Measurements from ENCODE around the gene GALNTL6.

GALNTL6 gene

GRCh38 chr4:172648471-172648870 is 835.3 kb downstream of the GALNTL6 start:
- FAIRE-seq (no peak), DNase-seq (ENCODE audit: insufficient read length, low spot score) (no peak)

- DNase-seq (ENCODE audit: insufficient read length, low spot score): no peak
- no peak for FAIRE-seq
Measured at GRCh38 chr4:172649143-172649542, 835.9 kb downstream of the GALNTL6 start.

GRCh38 chr4:172650758-172651530 is 837.7 kb downstream of the GALNTL6 start:
- FAIRE-seq (no peak), DNase-seq (ENCODE audit: insufficient read length, low spot score) (no peak)

GRCh38 chr4:172651961-172652360 is 838.8 kb downstream of the GALNTL6 start:
- FAIRE-seq (no peak), DNase-seq (ENCODE audit: insufficient read length, low spot score) (no peak)

- FAIRE-seq (no peak), DNase-seq (ENCODE audit: insufficient read length, low spot score) (no peak)
Measured at GRCh38 chr4:172652369-172652768, 839.2 kb downstream of the GALNTL6 start.

GRCh38 chr4:172653676-172654075 is 840.5 kb downstream of the GALNTL6 start:
- FAIRE-seq (no peak), DNase-seq (ENCODE audit: insufficient read length, low spot score) (no peak)

- DNase-seq (ENCODE audit: insufficient read length, low spot score) (no peak), FAIRE-seq (no peak)
Measured at GRCh38 chr4:172654457-172654856, 841.3 kb downstream of the GALNTL6 start.

GRCh38 chr4:172656055-172656454 is 842.9 kb downstream of the GALNTL6 start:
- FAIRE-seq (no peak), DNase-seq (ENCODE audit: insufficient read length, low spot score) (no peak)

GRCh38 chr4:172657081-172657480 is 843.9 kb downstream of the GALNTL6 start:
- no peak for DNase-seq (ENCODE audit: insufficient read length, low spot score)
- FAIRE-seq: no peak

GRCh38 chr4:172660251-172660650 is 847.0 kb downstream of the GALNTL6 start:
- FAIRE-seq (no peak), DNase-seq (ENCODE audit: insufficient read length, low spot score) (no peak)

GRCh38 chr4:172662113-172662512 is 848.9 kb downstream of the GALNTL6 start:
- no peak for DNase-seq (ENCODE audit: insufficient read length, low spot score)
- no peak for FAIRE-seq

- DNase-seq (ENCODE audit: insufficient read length, low spot score) (no peak), FAIRE-seq (no peak)
Measured at GRCh38 chr4:172666711-172667368, 853.6 kb downstream of the GALNTL6 start.

GRCh38 chr4:172674811-172675210 is 861.6 kb downstream of the GALNTL6 start:
- no peak for DNase-seq (ENCODE audit: insufficient read length, low spot score)

GRCh38 chr4:172675232-172675631 is 862.0 kb downstream of the GALNTL6 start:
- no peak for DNase-seq (ENCODE audit: insufficient read length, low spot score)
- no peak for FAIRE-seq

More at GRCh38 chr4:172674811-172675210, 861.6 kb downstream of the GALNTL6 start:
- no peak for FAIRE-seq

- DNase-seq (ENCODE audit: insufficient read length, low spot score) (no peak), FAIRE-seq (no peak)
Measured at GRCh38 chr4:172680691-172681090, 867.5 kb downstream of the GALNTL6 start.

GRCh38 chr4:172683021-172683420 is 869.8 kb downstream of the GALNTL6 start:
- FAIRE-seq: no peak
- no peak for DNase-seq (ENCODE audit: insufficient read length, low spot score)

GRCh38 chr4:172686021-172686420 is 872.8 kb downstream of the GALNTL6 start:
- DNase-seq (ENCODE audit: insufficient read length, low spot score) (no peak), FAIRE-seq (no peak)

GRCh38 chr4:172688534-172688933 is 875.3 kb downstream of the GALNTL6 start:
- no peak for DNase-seq (ENCODE audit: insufficient read length, low spot score)
- FAIRE-seq: no peak

GRCh38 chr4:172691552-172691951 is 878.3 kb downstream of the GALNTL6 start:
- DNase-seq (ENCODE audit: insufficient read length, low spot score) (no peak), FAIRE-seq (no peak)

- no peak for FAIRE-seq
- DNase-seq (ENCODE audit: insufficient read length, low spot score): no peak
Measured at GRCh38 chr4:172692701-172693100, 879.5 kb downstream of the GALNTL6 start.

GRCh38 chr4:172698256-172698655 is 885.1 kb downstream of the GALNTL6 start:
- FAIRE-seq: no peak
- no peak for DNase-seq (ENCODE audit: insufficient read length, low spot score)

- FAIRE-seq: no peak
- DNase-seq (ENCODE audit: insufficient read length, low spot score): no peak
Measured at GRCh38 chr4:172705565-172705964, 892.4 kb downstream of the GALNTL6 start.

Measured in GM19239 (cell line).